CD4-positive, alpha-beta T cell treated with Interleukin-6 at 100 ng/mL for 8 hours (primary cell): Measurements from ENCODE around the gene ADCY9.
"Not testable (repeated sequence)": the region's sequence is repeated elsewhere in the genome, so short reads cannot be mapped to it uniquely, and the experiment has no call there.

Source experiments
- DNase-seq: peaks from one replicate; pipeline ENCODE4 v3.0.0-alpha.2; 2020; ENCODE audit warnings: mixed read lengths, low spot score

The ADCY9 gene

GRCh38 chr16:3971706-3972105, 144.5 kb downstream of the ADCY9 start:
- DNase-seq, result no peak

- DNase-seq, result no peak
These were observed 145.0 kb downstream of the ADCY9 start for GRCh38 chr16:3971261-3971660.

GRCh38 chr16:3968551-3968950, 147.7 kb downstream of the ADCY9 start:
- no peak for DNase-seq

GRCh38 chr16:3966681-3967080, 149.6 kb downstream of the ADCY9 start:
- DNase-seq, result no peak

- DNase-seq, result no peak
These were observed 150.3 kb downstream of the ADCY9 start for GRCh38 chr16:3965781-3966582.

GRCh38 chr16:3965306-3965705, 150.9 kb downstream of the ADCY9 start:
- no peak for DNase-seq

- no peak for DNase-seq
These were observed 151.5 kb downstream of the ADCY9 start for GRCh38 chr16:3964686-3965290.

GRCh38 chr16:3963886-3964685, 152.2 kb downstream of the ADCY9 start:
- no peak for DNase-seq

- peak; percentile 40 for DNase-seq
These were observed 153.0 kb downstream of the ADCY9 start for GRCh38 chr16:3963203-3963602.

- no peak for DNase-seq
These were observed 154.8 kb downstream of the ADCY9 start for GRCh38 chr16:3961449-3961849.

- not testable (repeated sequence) for DNase-seq
These were observed 156.2 kb downstream of the ADCY9 start for GRCh38 chr16:3959926-3960590.

- no peak for DNase-seq
These were observed 157.1 kb downstream of the ADCY9 start for GRCh38 chr16:3959148-3959547.

- DNase-seq, result no peak
These were observed 158.8 kb downstream of the ADCY9 start for GRCh38 chr16:3957344-3957980.

- no peak for DNase-seq
These were observed 161.8 kb downstream of the ADCY9 start for GRCh38 chr16:3954411-3954921.

- DNase-seq, result no peak
These were observed 162.4 kb downstream of the ADCY9 start for GRCh38 chr16:3953728-3954410.

- DNase-seq, result no peak
These were observed 163.5 kb downstream of the ADCY9 start for GRCh38 chr16:3952737-3953131.

- DNase-seq, result no peak
These were observed 164.1 kb downstream of the ADCY9 start for GRCh38 chr16:3951861-3952736.

- not testable (repeated sequence) for DNase-seq
These were observed 164.9 kb downstream of the ADCY9 start for GRCh38 chr16:3951380-3951779.

- DNase-seq, result no peak
These were observed 165.7 kb downstream of the ADCY9 start for GRCh38 chr16:3950343-3951193.
